Neural progenitor cell (in vitro differentiated cells): ENCODE measurements around the gene C7.

Experiments used
- CTCF ChIP-seq: fragments of 200-600 bp; sonication (generic); IDR thresholded peaks from 2 replicates; pipeline ENCODE4 v1.5.1; 2017; ENCODE audit warnings: antibody characterized with exemption, mild to moderate bottlenecking
- EZH2 ChIP-seq: fragments of 200-600 bp; sonication (generic); IDR thresholded peaks from 2 replicates; pipeline ENCODE4 v1.6.1; 2017; ENCODE audit warnings: antibody characterized with exemption, mild to moderate bottlenecking, moderate library complexity
- EZH2phosphoT487 ChIP-seq: fragments of 200-600 bp; sonication (generic); IDR thresholded peaks from 2 replicates; pipeline ENCODE4 v1.6.1; 2017; ENCODE audit warnings: antibody characterized with exemption

GRCh38 chr5:40928886-40929448 is 19.7 kb downstream of the C7 start:
- no peak for TF ChIP-seq CTCF
- TF ChIP-seq EZH2: no peak
- no peak for TF ChIP-seq EZH2phosphoT487
